Glutamatergic neuron (in vitro differentiated cells): ENCODE measurements around the gene RHNO1. TPM values are rescaled to one million over a fixed set of nuclear protein-coding genes. Genes with fewer than 3 reads are reported as not detected.

ENCODE experiments used
- DNase-seq: peaks from one replicate; pipeline ENCODE4 v3.0.0; 2022
- H3K27ac Mint-ChIP-seq: one replicate; pipeline ENCODE4 v1.8.0; 2020; ENCODE audit warnings: mild to moderate bottlenecking, mixed read lengths, inconsistent platforms; ENCODE audit not compliant: unreplicated experiment
- H3K27me3 Mint-ChIP-seq: one replicate; pipeline ENCODE4 v1.8.0; 2020; ENCODE audit warnings: mild to moderate bottlenecking, moderate library complexity, mixed read lengths, inconsistent platforms; ENCODE audit not compliant: unreplicated experiment
- H3K36me3 Mint-ChIP-seq: one replicate; pipeline ENCODE4 v1.8.0; 2020; ENCODE audit warnings: mild to moderate bottlenecking, mixed read lengths, inconsistent platforms; ENCODE audit not compliant: unreplicated experiment
- H3K4me1 Mint-ChIP-seq: one replicate; pipeline ENCODE4 v1.8.0; 2020; ENCODE audit warnings: mild to moderate bottlenecking, low read depth, mixed read lengths, inconsistent platforms; ENCODE audit not compliant: unreplicated experiment
- H3K4me3 Mint-ChIP-seq: one replicate; pipeline ENCODE4 v1.8.0; 2020; ENCODE audit warnings: mild to moderate bottlenecking, mixed read lengths, inconsistent platforms; ENCODE audit not compliant: unreplicated experiment
- H3K9me3 Mint-ChIP-seq: one replicate; pipeline ENCODE4 v1.8.0; 2020; ENCODE audit warnings: mild to moderate bottlenecking, moderate library complexity, mixed read lengths, inconsistent platforms; ENCODE audit not compliant: unreplicated experiment
- CTCF ChIP-seq: fragments of 200-600 bp; sonication (generic); IDR thresholded peaks from one replicate; pipeline ENCODE4 v1.5.0; 2021; ENCODE audit not compliant: partially characterized antibody, unreplicated experiment
- total RNA-seq: library from RNA; stranded (reverse); fragmentation: NEBNext Ultra II Directional; extraction: Animal tissue kit (Norgen Biotek cat#: 25700); gene quantifications from one replicate; pipeline ENCODE4 v1.2.1, GENCODE V29; 2021; ENCODE audit not compliant: unreplicated experiment

Gene RHNO1
- total RNA-seq, 1 donor from 2014 or later = 14.8 TPM

DNA sequence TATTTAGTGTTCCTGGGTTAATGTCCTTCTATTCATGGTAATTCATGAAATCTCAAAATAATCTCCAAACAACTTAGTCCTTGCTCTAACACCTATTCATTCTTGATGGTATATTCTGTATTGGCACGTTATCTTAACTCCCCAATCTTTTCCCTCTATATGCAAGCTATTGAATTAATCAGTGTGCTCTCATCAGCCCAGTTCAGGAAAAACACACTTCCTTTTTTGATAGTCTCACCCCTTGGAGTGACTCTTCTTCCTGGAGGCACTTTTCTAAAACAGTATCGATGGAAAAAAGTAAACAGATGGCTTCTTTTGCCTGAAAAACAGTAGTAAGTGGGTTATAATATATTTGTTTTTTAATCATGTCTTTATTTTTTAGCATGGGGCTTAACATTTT, 42.2 kb downstream of the RHNO1 start:
- H3K27me3 Mint-ChIP-seq = peaks cover 4% of the 10 kb centered on the region
- no peaks in the 10 kb centered on the region for H3K36me3 Mint-ChIP-seq
- H3K4me3 Mint-ChIP-seq = no peak overlapping the region
- TF ChIP-seq CTCF = no peak
- H3K27ac Mint-ChIP-seq = no peak overlapping the region
- H3K9me3 Mint-ChIP-seq = no peaks in the 10 kb centered on the region
- DNase-seq = no peak
- H3K4me1 Mint-ChIP-seq = no peaks in the 10 kb centered on the region

DNA sequence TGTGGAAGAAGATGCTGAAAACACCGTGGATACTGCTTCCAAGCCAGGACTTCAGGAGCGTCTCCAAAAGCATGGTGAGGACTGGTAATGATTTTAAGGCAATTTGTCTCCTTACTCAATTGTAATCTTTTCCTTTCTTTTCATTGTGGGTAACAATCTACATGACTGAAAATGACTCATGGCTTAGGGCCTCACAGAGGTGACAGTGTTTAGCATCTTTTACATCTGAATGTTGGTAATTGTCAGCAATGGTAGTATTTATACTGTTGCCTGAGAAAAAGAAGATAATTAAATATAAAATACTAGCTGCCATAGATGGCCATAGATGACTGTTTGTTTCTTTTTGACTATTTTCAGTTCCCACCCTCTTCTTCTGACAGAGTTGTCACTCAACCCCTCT, 45.3 kb downstream of the RHNO1 start:
- Mint-ChIP-seq H3K27ac (no peak overlapping the region), H3K27me3 (peaks cover 4% of the 10 kb centered on the region), H3K36me3 (no peaks in the 10 kb centered on the region), H3K4me3 (no peak overlapping the region), H3K4me1 (no peaks in the 10 kb centered on the region), H3K9me3 (no peaks in the 10 kb centered on the region)
- no peak for DNase-seq
- TF ChIP-seq CTCF = no peak

DNA sequence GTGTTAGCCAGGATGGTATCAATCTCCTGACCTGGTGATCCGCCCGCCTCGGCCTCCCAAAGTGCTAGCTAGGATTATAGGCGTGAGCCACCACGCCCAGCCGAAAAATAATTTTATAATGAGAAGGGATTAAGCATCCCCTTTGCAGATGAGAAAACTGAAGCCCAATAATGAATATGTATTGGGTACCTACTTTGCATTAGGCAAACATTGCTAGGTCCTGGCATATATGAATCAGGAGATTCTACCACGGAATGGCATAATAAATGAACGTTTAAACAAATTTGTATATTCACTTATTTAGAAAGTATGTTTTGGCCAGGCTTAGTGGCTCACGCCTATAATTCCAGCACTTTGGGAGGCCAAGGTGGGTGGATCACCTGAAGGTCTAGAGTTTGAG, 46.0 kb downstream of the RHNO1 start:
- Mint-ChIP-seq H3K4me1 (no peaks in the 10 kb centered on the region), H3K9me3 (no peaks in the 10 kb centered on the region), H3K27me3 (peaks cover 4% of the 10 kb centered on the region), H3K4me3 (no peak overlapping the region), H3K36me3 (no peaks in the 10 kb centered on the region), H3K27ac (no peak overlapping the region)
- TF ChIP-seq CTCF = no peak
- DNase-seq = no peak

DNA sequence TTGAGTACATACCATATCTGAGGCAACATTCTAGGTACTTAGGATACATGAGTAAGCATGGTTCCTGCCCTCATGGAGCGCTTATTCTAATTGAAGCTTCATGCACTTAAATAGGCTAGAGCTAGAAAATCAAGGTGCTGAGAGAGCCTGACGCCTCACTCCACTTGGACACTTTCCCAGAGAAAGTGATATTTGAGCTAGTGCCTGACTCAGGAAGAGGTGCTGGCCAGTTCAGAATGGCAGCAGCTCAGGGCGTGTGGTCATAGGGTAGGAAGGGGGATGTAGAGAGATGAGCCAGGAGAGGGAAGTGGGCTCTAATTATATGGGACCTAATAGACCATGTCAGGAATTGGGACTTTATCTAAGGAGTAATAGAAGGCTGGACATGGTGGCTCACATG, 47.0 kb downstream of the RHNO1 start:
- Mint-ChIP-seq H3K27ac (no peak overlapping the region), H3K27me3 (peaks cover 2% of the 10 kb centered on the region), H3K4me3 (no peak overlapping the region), H3K9me3 (no peaks in the 10 kb centered on the region), H3K4me1 (no peaks in the 10 kb centered on the region), H3K36me3 (no peaks in the 10 kb centered on the region)
- TF ChIP-seq CTCF = no peak
- no peak for DNase-seq

GRCh38 chr12:2925322-2925995, 48.4 kb downstream of the RHNO1 start:
- no peak overlapping the region for H3K4me3 Mint-ChIP-seq
- peaks cover 2% of the 10 kb centered on the region for H3K27me3 Mint-ChIP-seq
- no peak for DNase-seq
- no peaks in the 10 kb centered on the region for H3K9me3 Mint-ChIP-seq
- H3K36me3 Mint-ChIP-seq = no peaks in the 10 kb centered on the region
- TF ChIP-seq CTCF = no peak
- no peak overlapping the region for H3K27ac Mint-ChIP-seq
- H3K4me1 Mint-ChIP-seq = no peaks in the 10 kb centered on the region
